ENCODE data around the gene RCOR1.
"Not testable (repeated sequence)": the region's sequence is repeated elsewhere in the genome, so short reads cannot be mapped to it uniquely, and the experiment has no call there.

The RCOR1 gene

DNA sequence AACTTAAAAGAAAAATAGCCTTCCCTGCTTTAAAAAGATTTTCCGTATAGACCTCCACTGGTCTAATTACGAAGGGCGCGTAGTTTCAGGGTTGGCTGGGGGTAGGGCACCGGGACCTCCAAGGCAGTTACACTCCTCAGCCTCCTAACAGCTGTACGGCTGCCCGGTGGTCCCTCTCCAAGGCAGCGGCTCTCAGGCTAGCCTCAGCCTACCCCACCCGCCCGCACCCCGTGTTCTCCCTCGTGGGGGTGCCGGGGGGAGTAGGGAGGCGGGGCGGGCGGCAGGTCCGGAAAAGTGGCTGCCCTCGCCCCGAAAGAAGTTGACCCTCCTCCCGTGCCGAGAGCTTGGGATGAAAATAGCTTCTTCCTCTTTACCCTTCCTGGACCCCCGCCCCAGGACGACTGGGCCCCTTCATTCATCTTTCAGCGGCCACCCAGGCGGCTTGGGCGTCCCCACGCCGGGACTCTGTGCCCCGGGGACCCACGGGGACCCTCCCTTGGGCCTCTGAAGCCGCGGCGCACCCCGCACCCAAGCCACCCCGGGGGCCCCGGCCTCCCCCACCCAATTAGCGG lies 991 bp upstream of the RCOR1 start:
- peak in 1 of 2 donors; percentile 11 for DNase-seq (ENCODE audit: extremely low read depth in 1 of 2, low read depth in 1 of 2)

GRCh38 chr14:102592763-102593060 lies 263 bp downstream of the RCOR1 start:
- no peak for DNase-seq (ENCODE audit: extremely low read depth in 1 of 2, low read depth in 1 of 2)

DNA sequence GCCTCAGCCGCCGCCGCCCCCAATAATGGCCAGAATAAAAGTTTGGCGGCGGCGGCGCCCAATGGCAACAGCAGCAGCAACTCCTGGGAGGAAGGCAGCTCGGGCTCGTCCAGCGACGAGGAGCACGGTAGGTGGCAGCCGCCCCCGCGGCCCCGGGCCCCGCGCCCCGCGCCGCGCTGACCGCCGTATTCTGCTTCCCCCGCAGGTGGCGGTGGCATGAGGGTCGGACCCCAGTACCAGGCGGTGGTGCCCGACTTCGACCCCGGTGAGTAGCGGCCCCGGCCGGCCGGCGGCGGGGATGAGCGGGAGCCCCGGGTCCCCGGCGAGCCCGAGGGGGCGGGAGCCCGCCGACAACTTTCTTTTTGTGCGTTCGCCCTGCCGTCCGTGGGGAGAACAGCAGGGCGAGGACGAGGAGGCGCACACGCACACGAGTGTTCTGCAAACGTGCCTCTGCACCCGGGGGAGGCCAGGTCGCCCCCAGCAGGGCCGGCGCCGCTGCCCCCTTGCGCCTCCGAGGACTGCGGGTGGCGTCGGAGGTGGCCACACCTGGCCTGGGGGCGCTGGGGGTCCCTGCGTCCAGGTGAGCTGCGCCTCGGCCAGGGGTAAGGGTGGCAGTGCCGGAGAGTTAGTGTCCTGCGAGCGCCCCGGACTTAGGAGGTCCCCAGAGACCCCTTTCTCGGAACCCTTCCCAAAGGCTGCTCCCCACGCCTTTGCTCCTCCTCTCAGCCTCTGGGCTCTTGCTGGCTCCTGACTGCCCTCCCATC lies 794 bp downstream of the RCOR1 start:
- peak; percentile 8 to 10 for DNase-seq (ENCODE audit: extremely low read depth in 1 of 2, low read depth in 1 of 2)

DNA sequence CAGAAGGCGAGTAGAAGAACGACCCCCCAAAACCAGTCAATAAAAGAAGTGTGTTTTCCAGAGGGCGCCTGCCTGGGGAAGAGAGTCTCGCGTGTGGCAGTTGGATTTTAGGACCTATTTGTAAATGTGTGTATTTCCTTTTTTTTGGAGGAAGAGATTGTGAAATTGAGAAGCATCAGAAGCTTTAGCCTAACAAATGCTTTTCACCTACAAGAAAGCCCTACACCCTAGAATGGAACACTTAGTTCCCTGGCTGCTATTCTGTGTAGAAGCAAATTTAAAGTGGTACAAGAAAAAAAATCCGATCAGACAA lies 1.3 kb downstream of the RCOR1 start:
- no peak for DNase-seq (ENCODE audit: extremely low read depth in 1 of 2, low read depth in 1 of 2)

GRCh38 chr14:102594514-102595175 lies 2.2 kb downstream of the RCOR1 start:
- peak in 1 of 2 donors; percentile 59 for DNase-seq (ENCODE audit: extremely low read depth in 1 of 2, low read depth in 1 of 2)

GRCh38 chr14:102601378-102601925 lies 9.0 kb downstream of the RCOR1 start:
- DNase-seq (ENCODE audit: extremely low read depth in 1 of 2, low read depth in 1 of 2): no peak

GRCh38 chr14:102602421-102603292 lies 10.2 kb downstream of the RCOR1 start:
- no peak for DNase-seq (ENCODE audit: extremely low read depth in 1 of 2, low read depth in 1 of 2)

GRCh38 chr14:102603293-102603907 lies 11.0 kb downstream of the RCOR1 start:
- no peak for DNase-seq (ENCODE audit: extremely low read depth in 1 of 2, low read depth in 1 of 2)

GRCh38 chr14:102604183-102604582 lies 11.7 kb downstream of the RCOR1 start:
- no peak for DNase-seq (ENCODE audit: extremely low read depth in 1 of 2, low read depth in 1 of 2)

DNA sequence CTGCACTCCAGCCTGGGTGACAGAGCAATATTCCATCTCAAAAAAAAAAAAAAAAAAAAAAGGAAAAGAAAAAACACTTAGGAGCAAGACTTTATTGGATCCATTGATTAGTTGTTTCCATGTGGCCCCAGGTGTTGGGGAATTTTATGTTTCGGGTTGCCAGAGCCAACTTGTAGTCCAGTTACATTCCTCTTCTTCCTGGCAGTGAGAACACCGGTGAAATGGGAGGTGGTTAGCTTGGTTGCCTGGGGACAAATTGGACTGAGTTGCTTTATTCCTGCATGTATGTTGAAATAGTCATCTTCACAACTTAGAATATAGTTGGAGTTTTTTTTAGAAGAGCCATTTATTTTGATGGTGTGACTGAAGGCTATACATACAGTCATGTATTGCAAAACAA lies 12.6 kb downstream of the RCOR1 start:
- DNase-seq (ENCODE audit: extremely low read depth in 1 of 2, low read depth in 1 of 2): no peak

DNA sequence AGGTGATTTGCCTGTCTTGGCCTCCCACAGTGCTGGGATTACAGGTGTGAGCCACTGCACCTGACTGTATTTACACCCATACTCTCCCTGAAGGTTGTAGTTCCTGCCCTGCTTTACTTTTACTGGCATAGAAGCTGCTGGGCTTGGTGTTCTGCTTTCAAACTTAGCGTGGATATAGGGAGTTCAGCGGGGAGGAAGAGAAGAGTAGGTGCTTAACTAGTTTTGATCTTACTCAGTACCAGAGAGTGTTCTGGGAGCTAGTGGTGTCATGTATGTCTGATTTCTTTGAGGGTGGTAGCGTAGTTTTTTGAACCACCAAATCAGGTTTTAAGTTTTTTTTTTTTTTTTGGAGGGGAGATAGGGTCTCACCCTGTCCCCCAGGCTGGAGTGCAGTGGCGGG lies 13.8 kb downstream of the RCOR1 start:
- DNase-seq (ENCODE audit: extremely low read depth in 1 of 2, low read depth in 1 of 2): no peak

DNA sequence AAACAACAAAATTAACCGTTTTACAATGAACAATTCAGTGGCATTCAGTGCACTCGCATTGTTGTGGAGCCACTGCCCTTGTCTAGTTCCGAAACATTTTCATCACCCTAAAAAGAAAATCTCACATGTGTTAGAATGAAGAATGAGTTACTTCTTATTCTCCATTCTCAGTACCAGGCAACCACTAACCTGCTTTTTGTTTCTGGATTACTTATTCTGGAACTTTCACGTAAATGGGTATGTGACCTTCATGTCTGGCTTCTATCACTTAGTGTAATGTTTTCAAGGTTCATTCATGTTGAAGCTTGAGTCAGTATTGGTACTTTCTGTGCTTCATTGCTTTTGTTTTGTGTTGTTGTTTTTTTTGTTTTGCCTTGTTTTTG lies 15.6 kb downstream of the RCOR1 start:
- no peak for DNase-seq (ENCODE audit: extremely low read depth in 1 of 2, low read depth in 1 of 2)

- DNase-seq (ENCODE audit: extremely low read depth in 1 of 2, low read depth in 1 of 2): no peak
Measured at GRCh38 chr14:102610968-102611811, 18.7 kb downstream of the RCOR1 start.

DNA sequence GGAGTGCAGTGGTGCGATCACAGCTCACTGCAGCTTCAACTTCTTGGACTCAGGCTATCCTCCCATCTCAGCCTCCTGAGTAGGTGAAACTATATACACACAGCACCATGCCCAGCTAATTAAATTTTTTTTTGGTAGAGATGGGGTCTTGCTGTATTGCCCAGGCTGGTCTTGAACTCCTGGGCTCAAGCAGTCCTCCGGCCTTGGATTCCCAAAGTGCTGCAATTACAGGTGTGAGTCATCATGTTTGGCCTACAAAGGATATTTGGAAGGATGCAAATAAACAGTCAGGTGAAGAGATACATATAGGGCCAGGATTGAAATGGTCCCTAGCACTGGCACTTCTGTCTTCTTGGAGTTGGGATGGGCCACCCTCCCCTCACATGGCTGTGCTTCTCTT lies 23.9 kb downstream of the RCOR1 start:
- no peak for DNase-seq (ENCODE audit: extremely low read depth in 1 of 2, low read depth in 1 of 2)

DNA sequence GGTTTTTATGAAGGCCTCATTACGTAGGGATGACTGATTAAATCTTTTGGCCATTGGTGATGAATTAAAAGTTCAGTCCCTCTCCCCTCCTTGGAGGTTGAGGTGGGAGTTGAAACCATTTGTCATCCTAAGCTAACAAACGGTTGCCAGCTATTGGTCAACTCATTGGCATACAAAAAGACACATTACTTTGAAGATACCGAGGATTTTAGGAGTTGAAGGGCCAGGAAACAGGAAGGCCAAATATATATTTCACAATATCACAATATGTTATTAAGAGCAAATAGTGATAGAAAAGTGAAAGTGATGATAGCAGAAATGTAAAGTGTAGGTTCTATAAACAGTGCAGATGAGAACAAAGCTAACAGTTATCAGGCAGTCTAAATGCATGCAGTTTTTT lies 24.4 kb downstream of the RCOR1 start:
- DNase-seq (ENCODE audit: extremely low read depth in 1 of 2, low read depth in 1 of 2): no peak

DNA sequence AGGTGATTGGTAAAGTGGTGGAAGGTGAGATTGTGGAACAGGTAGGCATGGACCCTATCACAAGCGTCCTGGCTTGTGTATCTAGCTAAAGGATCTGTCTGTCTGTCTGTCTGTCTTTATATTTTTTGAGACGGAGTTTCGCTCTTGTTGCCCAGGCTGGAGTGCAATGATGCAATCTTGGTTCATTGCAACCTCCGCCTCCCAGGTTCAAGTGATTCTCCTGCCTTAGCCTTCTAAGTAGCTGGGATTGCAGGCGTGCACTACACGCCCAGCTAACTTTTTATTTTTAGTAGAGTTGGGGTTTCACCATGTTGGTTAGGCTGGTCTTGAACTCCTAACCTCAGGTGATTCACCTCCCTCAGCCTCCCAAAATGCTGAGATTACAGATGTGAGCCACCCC lies 26.6 kb downstream of the RCOR1 start:
- not testable (repeated sequence) for DNase-seq (ENCODE audit: extremely low read depth in 1 of 2, low read depth in 1 of 2)

GRCh38 chr14:102620413-102620812 lies 28.0 kb downstream of the RCOR1 start:
- DNase-seq (ENCODE audit: extremely low read depth in 1 of 2, low read depth in 1 of 2): no peak

DNA sequence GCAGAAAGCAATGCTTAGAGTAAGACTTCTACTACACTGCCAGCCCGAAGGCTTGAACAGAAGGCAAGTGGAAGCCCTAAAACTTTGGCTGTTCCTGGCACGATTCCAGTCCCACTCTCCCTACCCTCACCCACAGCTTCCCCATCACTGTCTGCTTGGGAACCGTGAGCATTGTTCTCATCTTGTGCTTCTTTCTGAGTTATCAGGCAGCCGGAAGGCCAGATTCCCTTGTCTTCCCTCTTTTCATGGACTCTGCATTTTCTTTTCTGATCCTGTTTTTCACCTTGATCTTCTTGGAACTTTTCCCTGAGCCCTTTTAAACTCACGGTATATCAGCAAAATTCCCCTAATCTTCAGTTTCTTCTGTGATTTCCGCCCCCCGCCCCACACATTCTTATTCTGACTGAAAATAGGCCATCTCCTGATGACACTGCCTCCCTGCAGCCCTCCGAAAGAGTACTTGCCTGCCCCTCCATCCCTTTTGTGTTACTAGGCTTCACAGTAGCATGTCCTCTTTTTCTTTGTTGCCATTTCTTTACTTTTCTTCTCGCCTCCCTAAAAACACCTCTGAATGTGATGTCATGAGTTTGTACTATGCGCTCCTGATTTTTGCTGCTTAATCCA lies 29.9 kb downstream of the RCOR1 start:
- DNase-seq (ENCODE audit: extremely low read depth in 1 of 2, low read depth in 1 of 2): no peak

- DNase-seq (ENCODE audit: extremely low read depth in 1 of 2, low read depth in 1 of 2): no peak
Measured at GRCh38 chr14:102624666-102625065, 32.2 kb downstream of the RCOR1 start.
